Activated CD4-positive, alpha-beta T cell treated with anti-CD3 and anti-CD28 coated beads, Interleukin-2, amount 10 ng/mL, durations not matched to agents 7 days and 5 days (primary cell): ENCODE measurements around the gene SPP2. TPM values are rescaled to one million over a fixed set of nuclear protein-coding genes. Genes with fewer than 3 reads are reported as not detected.

ENCODE experiments used
- CTCF ChIA-PET: fragments of 350-600 bp; sonication (Branson Sonifier 250); formaldehyde crosslinking; loops from one replicate; lab custom pipeline; 2021; ENCODE audit warnings: antibody characterized with exemption; lab: Charles Lee
- POLR2A ChIA-PET: fragments of 350-600 bp; sonication (Branson Sonifier 250); formaldehyde crosslinking; loops from one replicate; lab custom pipeline; 2021; ENCODE audit warnings: antibody characterized with exemption; lab: Charles Lee
- DNase-seq: peaks from one replicate; pipeline ENCODE4 v3.0.0-alpha.2; 2020
- H3K27ac Mint-ChIP-seq: one replicate; pipeline ENCODE4 v1.8.0; 2021; ENCODE audit warnings: mild to moderate bottlenecking, moderate library complexity, mixed read lengths
- H3K27me3 Mint-ChIP-seq: one replicate; pipeline ENCODE4 v1.8.0; 2021; ENCODE audit warnings: mixed read lengths
- H3K36me3 Mint-ChIP-seq: one replicate; pipeline ENCODE4 v1.8.0; 2021; ENCODE audit warnings: low read depth, mixed read lengths
- H3K4me1 Mint-ChIP-seq: one replicate; pipeline ENCODE4 v1.8.0; 2021; ENCODE audit warnings: mixed read lengths
- H3K4me3 Mint-ChIP-seq: one replicate; pipeline ENCODE4 v1.8.0; 2021; ENCODE audit warnings: mild to moderate bottlenecking, moderate library complexity, mixed read lengths
- H3K9me3 Mint-ChIP-seq: one replicate; pipeline ENCODE4 v1.8.0; 2021; ENCODE audit warnings: mixed read lengths
- total RNA-seq, 2 experiments: library from RNA; stranded (reverse); gene quantifications; one replicate each; pipeline ENCODE4 v1.2.3, GENCODE V29; 2021

Gene SPP2
- total RNA-seq, 2 experiments from 2014 or later, result not detected

DNA sequence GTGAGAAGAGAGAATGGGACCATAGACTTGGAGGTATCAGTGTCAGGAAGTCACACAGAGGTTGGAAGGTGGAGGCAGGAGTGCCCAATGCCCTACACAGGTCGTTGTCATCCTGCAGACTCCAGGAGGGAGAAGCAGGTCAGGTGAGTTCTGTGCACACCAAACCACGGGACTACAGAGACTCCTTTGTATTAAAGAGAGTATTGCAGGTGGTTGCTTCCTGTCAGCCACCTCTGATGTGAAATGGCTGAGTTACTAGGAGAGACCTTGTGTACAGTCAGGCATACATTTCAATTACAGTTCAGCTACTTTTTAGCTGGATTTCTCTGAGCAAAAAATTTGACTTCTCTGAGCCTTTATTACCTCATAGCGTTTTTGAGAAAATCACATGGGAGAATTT is 51.6 kb downstream of the SPP2 start:
- H3K4me1 Mint-ChIP-seq, result peaks cover 40% of the 10 kb centered on the region
- H3K27me3 Mint-ChIP-seq, result peaks cover 6% of the 10 kb centered on the region
- no peak overlapping the region for H3K4me3 Mint-ChIP-seq
- H3K27ac Mint-ChIP-seq, result peak overlapping the region; percentile 31
- CTCF ChIA-PET, result no interaction called here
- peaks cover 6% of the 10 kb centered on the region for H3K36me3 Mint-ChIP-seq
- H3K9me3 Mint-ChIP-seq, result peaks cover 5% of the 10 kb centered on the region
- POLR2A ChIA-PET, result no interaction called here
- DNase-seq, result peak; percentile 52

GRCh38 chr2:234107861-234108260 is 57.4 kb downstream of the SPP2 start:
- H3K36me3 Mint-ChIP-seq, result no peaks in the 10 kb centered on the region
- POLR2A ChIA-PET, result no interaction called here

DNA sequence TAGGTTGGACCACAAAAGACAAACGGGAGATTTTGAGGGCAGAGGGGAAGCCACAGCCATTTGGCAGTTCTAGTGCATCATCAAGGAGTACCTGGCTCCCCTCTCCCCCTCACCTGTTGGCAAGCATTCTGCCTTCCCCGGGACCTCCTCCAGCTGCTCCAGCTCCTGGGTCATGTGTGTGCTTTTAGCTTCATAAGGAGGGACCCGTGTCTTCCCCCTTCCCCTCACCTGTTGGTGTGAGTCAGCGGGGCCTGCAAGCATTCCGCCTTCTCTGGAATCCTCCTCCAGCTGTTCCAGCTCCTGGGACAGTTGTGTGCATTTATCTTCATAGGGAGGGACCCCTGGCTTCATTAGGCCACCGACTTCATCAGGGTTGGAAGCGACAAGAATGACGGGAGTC is 58.8 kb downstream of the SPP2 start:
- ChIA-PET POLR2A (no interaction called here), CTCF (interaction anchor here (0.6 kb wide), 1 partner anchor 1572 kb away, joined by 3 read pairs; no protein-coding TSS in a partner anchor)
- H3K4me1 Mint-ChIP-seq, result no peaks in the 10 kb centered on the region
- H3K27ac Mint-ChIP-seq, result no peak overlapping the region
- DNase-seq, result no peak
- H3K27me3 Mint-ChIP-seq, result peaks cover 2% of the 10 kb centered on the region
- no peaks in the 10 kb centered on the region for H3K9me3 Mint-ChIP-seq
- H3K4me3 Mint-ChIP-seq, result no peak overlapping the region
- H3K36me3 Mint-ChIP-seq, result no peaks in the 10 kb centered on the region

More at GRCh38 chr2:234107861-234108260, 57.4 kb downstream of the SPP2 start:
- no peaks in the 10 kb centered on the region for H3K9me3 Mint-ChIP-seq
- DNase-seq, result no peak
- CTCF ChIA-PET, result no interaction called here
- H3K27ac Mint-ChIP-seq, result no peak overlapping the region
- peaks cover 6% of the 10 kb centered on the region for H3K27me3 Mint-ChIP-seq
- H3K4me1 Mint-ChIP-seq, result peaks cover under 1% of the 10 kb centered on the region
- H3K4me3 Mint-ChIP-seq, result no peak overlapping the region

- Mint-ChIP-seq H3K27me3 (peaks cover 4% of the 10 kb centered on the region), H3K4me1 (no peaks in the 10 kb centered on the region), H3K9me3 (no peaks in the 10 kb centered on the region), H3K27ac (no peak overlapping the region), H3K4me3 (no peak overlapping the region), H3K36me3 (no peaks in the 10 kb centered on the region)
- CTCF ChIA-PET, result no interaction called here
- POLR2A ChIA-PET, result no interaction called here
- no peak for DNase-seq
Observed at GRCh38 chr2:234110219-234110618, 59.7 kb downstream of the SPP2 start.

DNA sequence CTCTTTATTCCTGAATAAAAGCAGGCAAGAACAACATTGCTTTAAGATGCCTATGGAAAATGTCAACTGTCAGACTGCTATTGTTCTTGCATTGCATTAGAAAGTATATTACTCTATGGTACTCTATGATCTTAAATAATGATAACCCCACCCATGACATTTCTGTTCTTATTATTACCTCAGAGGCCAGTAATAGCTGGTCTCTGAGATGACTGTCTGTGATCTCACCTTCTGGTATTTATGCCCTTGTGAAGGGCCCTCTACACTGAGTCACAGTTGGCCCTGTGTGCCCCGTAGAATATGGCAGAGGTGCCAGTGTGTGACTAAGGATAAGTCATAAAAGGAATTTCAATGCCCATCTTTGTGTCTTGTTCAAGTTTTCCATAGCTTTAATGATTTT is 61.0 kb downstream of the SPP2 start:
- DNase-seq, result no peak
- POLR2A ChIA-PET, result no interaction called here
- Mint-ChIP-seq H3K36me3 (no peaks in the 10 kb centered on the region), H3K27ac (no peak overlapping the region), H3K4me1 (no peaks in the 10 kb centered on the region), H3K4me3 (no peak overlapping the region), H3K9me3 (no peaks in the 10 kb centered on the region), H3K27me3 (peaks cover 12% of the 10 kb centered on the region)
- CTCF ChIA-PET, result no interaction called here

DNA sequence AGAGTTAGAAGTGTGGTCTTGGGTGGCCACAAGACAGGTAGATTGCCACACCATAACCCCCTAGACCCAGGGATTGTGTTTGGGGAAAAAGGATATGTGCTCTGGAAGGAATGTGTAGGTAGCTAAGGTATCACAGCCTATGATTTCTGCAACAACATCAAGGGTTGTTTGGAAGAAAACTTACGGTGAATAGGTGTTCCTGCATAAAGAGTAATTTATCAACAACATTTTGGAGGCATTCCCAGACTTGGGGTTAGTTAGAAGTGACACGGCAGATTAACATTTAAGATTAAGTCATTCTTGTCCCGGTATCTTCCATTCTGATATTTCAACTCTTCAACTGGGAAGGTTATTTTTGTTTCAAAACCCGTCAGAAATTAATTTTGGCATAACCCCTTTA is 65.5 kb downstream of the SPP2 start:
- Mint-ChIP-seq H3K36me3 (no peaks in the 10 kb centered on the region), H3K27ac (no peak overlapping the region), H3K27me3 (peaks cover 12% of the 10 kb centered on the region), H3K9me3 (no peaks in the 10 kb centered on the region), H3K4me1 (no peaks in the 10 kb centered on the region), H3K4me3 (no peak overlapping the region)
- DNase-seq, result no peak
- POLR2A ChIA-PET, result no interaction called here
- CTCF ChIA-PET, result interaction anchor here (0.6 to 0.9 kb wide), 2 partner anchors 10 to 486 kb away, joined by 3 to 4 read pairs; no protein-coding TSS in a partner anchor

DNA sequence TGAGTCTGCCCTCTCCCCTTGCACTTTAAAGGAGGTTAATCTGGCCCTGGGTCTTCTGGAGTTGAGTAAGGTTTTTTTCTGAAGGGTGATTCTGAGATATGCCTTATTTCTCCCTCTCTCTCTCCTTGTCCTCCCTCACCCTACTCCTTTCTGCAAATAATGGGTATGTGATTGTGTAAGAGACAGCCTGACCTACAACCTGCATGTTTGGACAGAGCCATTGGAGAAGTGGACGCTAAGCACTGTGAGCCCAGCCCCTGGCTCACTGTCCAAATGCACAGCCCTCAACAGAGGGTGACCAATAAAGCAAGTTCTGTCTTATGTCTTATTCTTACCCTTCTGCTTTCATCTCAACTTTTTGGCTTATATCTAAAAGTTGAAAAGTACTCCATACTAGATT is 71.5 kb downstream of the SPP2 start:
- H3K27me3 Mint-ChIP-seq, result no peaks in the 10 kb centered on the region
- no peak overlapping the region for H3K4me3 Mint-ChIP-seq
- H3K4me1 Mint-ChIP-seq, result no peaks in the 10 kb centered on the region
- ChIA-PET POLR2A (no interaction called here), CTCF (interaction anchor here (0.7 to 1.1 kb wide), 2 partner anchors 13 to 1835 kb away, joined by 3 read pairs; no protein-coding TSS in a partner anchor)
- no peak for DNase-seq
- H3K9me3 Mint-ChIP-seq, result no peaks in the 10 kb centered on the region
- H3K27ac Mint-ChIP-seq, result no peak overlapping the region
- H3K36me3 Mint-ChIP-seq, result no peaks in the 10 kb centered on the region

- Mint-ChIP-seq H3K27ac (no peak overlapping the region), H3K36me3 (no peaks in the 10 kb centered on the region), H3K4me3 (no peak overlapping the region), H3K27me3 (peaks cover 5% of the 10 kb centered on the region), H3K9me3 (no peaks in the 10 kb centered on the region), H3K4me1 (peaks cover 7% of the 10 kb centered on the region)
- ChIA-PET CTCF (interaction anchor here (1.0 to 1.2 kb wide), 2 partner anchors 10 to 25 kb away, joined by 3 read pairs; no protein-coding TSS in a partner anchor), POLR2A (no interaction called here)
- DNase-seq, result no peak
Observed at GRCh38 chr2:234125451-234126145, 75.1 kb downstream of the SPP2 start.

- POLR2A ChIA-PET, result no interaction called here
- Mint-ChIP-seq H3K27ac (no peak overlapping the region), H3K4me1 (peaks cover 7% of the 10 kb centered on the region), H3K9me3 (no peaks in the 10 kb centered on the region), H3K27me3 (peaks cover 6% of the 10 kb centered on the region), H3K36me3 (no peaks in the 10 kb centered on the region), H3K4me3 (no peak overlapping the region)
- DNase-seq, result no peak
- CTCF ChIA-PET, result interaction anchor here (1.0 to 1.2 kb wide), 2 partner anchors 9 to 24 kb away, joined by 3 read pairs; no protein-coding TSS in a partner anchor
Observed at GRCh38 chr2:234126146-234126470, 75.6 kb downstream of the SPP2 start.

Other genes starting within 250 kb of the SPP2 start
- gene HJURP, start 196.2 kb upstream of the SPP2 start, total RNA-seq, result 100 to 1,000 TPM; 139 to 141 TPM
- gene TRPM8, start 133.3 kb upstream of the SPP2 start, total RNA-seq, result not detected